GM23338 (cell line): ENCODE measurements around the gene KCNAB2. TPM values are rescaled to one million over a fixed set of nuclear protein-coding genes. Genes with fewer than 3 reads are reported as not detected.

Source experiments
- ATAC-seq: fragments of 200-7000 bp; cut with Tn5 transposase; 3 replicates; pipeline ENCODE4 v1.9.1; 2020
- DNase-seq: peaks from one replicate; pipeline ENCODE4 v3.0.0-alpha.2; 2015; ENCODE audit warnings: low spot score
- H2AFZ ChIP-seq: fragments of 200-600 bp; sonication (generic); 2 replicates; pipeline ENCODE4 v1.8.0; 2016; ENCODE audit warnings: antibody characterized with exemption, mild to moderate bottlenecking, moderate library complexity
- H3F3A ChIP-seq: fragments of 200-600 bp; sonication (generic); replicated peaks from 2 replicates; pipeline ENCODE4 v1.8.0; 2017; ENCODE audit warnings: antibody characterized with exemption, mixed run types, low read depth
- H3K27ac ChIP-seq: fragments of 200-600 bp; sonication (generic); 2 replicates; pipeline ENCODE4 v1.6.1; 2016; ENCODE audit warnings: low read depth
- H3K27me3 ChIP-seq: fragments of 200-600 bp; sonication (generic); 2 replicates; pipeline ENCODE4 v1.8.0; 2016; ENCODE audit warnings: mild to moderate bottlenecking, mixed run types, moderate library complexity; ENCODE audit not compliant: insufficient read depth
- H3K36me3 ChIP-seq: fragments of 200-600 bp; sonication (generic); 2 replicates; pipeline ENCODE4 v1.8.0; 2016; ENCODE audit warnings: mild to moderate bottlenecking; ENCODE audit not compliant: insufficient read depth
- H3K4me1 ChIP-seq: fragments of 200-600 bp; sonication (generic); 2 replicates; pipeline ENCODE4 v1.8.0; 2016; ENCODE audit warnings: mild to moderate bottlenecking, moderate library complexity; ENCODE audit not compliant: insufficient read depth
- H3K4me2 ChIP-seq: fragments of 200-600 bp; sonication (generic); 2 replicates; pipeline ENCODE4 v1.7.1; 2017; ENCODE audit warnings: mixed run types
- H3K4me3 ChIP-seq: fragments of 200-600 bp; sonication (generic); 2 replicates; pipeline ENCODE4 v1.6.1; 2016; ENCODE audit warnings: mixed run types
- H3K79me2 ChIP-seq: fragments of 200-600 bp; sonication (generic); replicated peaks from 2 replicates; pipeline ENCODE4 v1.8.0; 2017; ENCODE audit warnings: mild to moderate bottlenecking; ENCODE audit not compliant: insufficient read depth
- H3K9me2 ChIP-seq: fragments of 200-600 bp; sonication (generic); 2 replicates; pipeline ENCODE4 v1.8.0; 2017; ENCODE audit not compliant: insufficient read depth
- H4K20me1 ChIP-seq: fragments of 200-600 bp; sonication (generic); replicated peaks from 2 replicates; pipeline ENCODE4 v1.8.0; 2017; ENCODE audit warnings: mild to moderate bottlenecking; ENCODE audit not compliant: insufficient read depth
- H3K27ac Mint-ChIP-seq: 2 replicates; pipeline ENCODE4 v1.8.0; 2020; ENCODE audit warnings: inconsistent platforms, mild to moderate bottlenecking, moderate library complexity, mixed read lengths
- H3K27me3 Mint-ChIP-seq: 3 replicates; pipeline ENCODE4 v1.8.0; 2022; ENCODE audit warnings: low read depth, mild to moderate bottlenecking, moderate library complexity, mixed read lengths, inconsistent platforms; ENCODE audit not compliant: insufficient read depth, poor library complexity
- H3K36me3 Mint-ChIP-seq: 3 replicates; pipeline ENCODE4 v1.8.0; 2021; ENCODE audit warnings: low read depth, mild to moderate bottlenecking, inconsistent platforms, moderate library complexity, mixed read lengths
- H3K4me1 Mint-ChIP-seq: 3 replicates; pipeline ENCODE4 v1.8.0; 2020; ENCODE audit warnings: mild to moderate bottlenecking, inconsistent platforms, mixed read lengths
- H3K4me3 Mint-ChIP-seq: 3 replicates; pipeline ENCODE4 v1.8.0; 2021; ENCODE audit warnings: moderate library complexity, mild to moderate bottlenecking, inconsistent platforms, mixed read lengths
- H3K9me3 Mint-ChIP-seq: 3 replicates; pipeline ENCODE4 v1.8.0; 2020; ENCODE audit warnings: moderate library complexity, mild to moderate bottlenecking, inconsistent platforms, mixed read lengths
- CREB1 ChIP-seq: fragments of 250-450 bp; sonication (Bioruptor Pico); IDR thresholded peaks from 2 replicates; pipeline ENCODE4 v1.5.0; 2020; ENCODE audit warnings: low read depth, mild to moderate bottlenecking, moderate library complexity
- CTCF ChIP-seq, 2 experiments: fragments of 200-600 bp in 1 of 2; sonication (generic) in 1 of 2; conservative IDR thresholded peaks; 2 replicates each; pipeline versions ENCODE4 v1.5.1 to v1.6.1; 2016 to 2017; ENCODE audit warnings: antibody characterized with exemption in 2 of 2, low read depth in 2 of 2, mild to moderate bottlenecking in 2 of 2, moderate library complexity in 1 of 2
- EZH2 ChIP-seq: fragments of 200-600 bp; sonication (generic); IDR thresholded peaks from one replicate; pipeline ENCODE4 v1.8.0; 2017; ENCODE audit warnings: antibody characterized with exemption, mild to moderate bottlenecking, low read depth; ENCODE audit not compliant: unreplicated experiment
- EZH2phosphoT487 ChIP-seq: fragments of 200-600 bp; sonication (generic); IDR thresholded peaks from one replicate; pipeline ENCODE4 v1.8.1; 2018; ENCODE audit warnings: antibody characterized with exemption; ENCODE audit not compliant: unreplicated experiment
- JUNB ChIP-seq: IDR thresholded peaks from one replicate; pipeline ENCODE4 v1.6.1; 2016; ENCODE audit warnings: antibody characterized with exemption; ENCODE audit not compliant: unreplicated experiment
- POLR2AphosphoS5 ChIP-seq: IDR thresholded peaks from 2 replicates; pipeline ENCODE4 v1.6.1; 2016; ENCODE audit warnings: antibody characterized with exemption, low read depth
- REST ChIP-seq: IDR thresholded peaks from one replicate; pipeline ENCODE4 v1.6.1; 2018; ENCODE audit warnings: antibody characterized with exemption; ENCODE audit not compliant: unreplicated experiment
- ZNF114 ChIP-seq: fragments of 250-450 bp; sonication (Bioruptor Pico); IDR thresholded peaks from 2 replicates; pipeline ENCODE4 v1.5.0; 2020; ENCODE audit warnings: mild to moderate bottlenecking, moderate library complexity
- polyA plus RNA-seq: library from polyadenylated mRNA; unstranded; fragments of >200 nt; fragmentation: Nextera tagmentation; extraction: Ambion mirVana; gene quantifications from 2 replicates; pipeline ENCODE4 v1.2.1, GENCODE V29; 2016
- total RNA-seq: library from RNA; depleted of rRNA; stranded (reverse); fragments of >200 nt; shearing (Covaris generic); gene quantifications from 2 replicates; pipeline ENCODE4 v1.2.3, GENCODE V29; 2014

KCNAB2 gene
- total and polyA plus RNA-seq, 2 experiments from 2014 or later = 3.0 to 3.7 TPM

- H3K9me2 ChIP-seq = no peaks in the 10 kb centered on the region
- no peak overlapping the region for H2AFZ ChIP-seq
- H3K36me3 Mint-ChIP-seq = no peaks in the 10 kb centered on the region; the same call in 2 of the 3 replicates
- peaks cover 2% of the 10 kb centered on the region; the same call in 1 of the 3 replicates for H3K4me1 Mint-ChIP-seq
- no peaks in the 10 kb centered on the region for H3K4me1 ChIP-seq
- H3K9me3 Mint-ChIP-seq = no peaks in the 10 kb centered on the region
- H3K79me2 ChIP-seq = no peaks in the 10 kb centered on the region
- H3K4me2 ChIP-seq = no peak overlapping the region
- H3K27me3 ChIP-seq = no peaks in the 10 kb centered on the region
- H3K36me3 ChIP-seq = no peaks in the 10 kb centered on the region
- ATAC-seq = no peak
- no peak overlapping the region for H3K4me3 ChIP-seq
- TF ChIP-seq ZNF114 (CRISPR knock-in tag) (no peak), CTCF (conservative IDR thresholded peaks at IDR 0.05; ENCODE audit: low read depth in 2 of 2) (peak; percentile 8 to 24; a peak in 3 of 4 replicates)
- no peaks in the 10 kb centered on the region for H4K20me1 ChIP-seq
- no peaks in the 10 kb centered on the region for H3F3A ChIP-seq
- H3K27ac ChIP-seq = no peak overlapping the region
- no peak overlapping the region for H3K4me3 Mint-ChIP-seq
- H3K27ac Mint-ChIP-seq = no peak overlapping the region
- no peak for DNase-seq
- peaks cover 8% of the 10 kb centered on the region for H3K27me3 Mint-ChIP-seq
These were observed 60.1 kb downstream of the KCNAB2 start for GRCh38 chr1:6105763-6106162.

GRCh38 chr1:6106321-6106731 is 60.6 kb downstream of the KCNAB2 start:
- H3K36me3 Mint-ChIP-seq = no peaks in the 10 kb centered on the region; the same call in 2 of the 3 replicates
- Histone ChIP-seq H2AFZ (no peak overlapping the region), H4K20me1 (no peaks in the 10 kb centered on the region), H3K4me2 (no peak overlapping the region), H3F3A (no peaks in the 10 kb centered on the region), H3K27ac (no peak overlapping the region), H3K4me3 (no peak overlapping the region), H3K4me1 (no peaks in the 10 kb centered on the region), H3K79me2 (no peaks in the 10 kb centered on the region), H3K9me2 (no peaks in the 10 kb centered on the region), H3K36me3 (no peaks in the 10 kb centered on the region), H3K27me3 (no peaks in the 10 kb centered on the region)
- H3K27ac Mint-ChIP-seq = no peak overlapping the region
- no peak overlapping the region for H3K4me3 Mint-ChIP-seq
- DNase-seq (no peak), ATAC-seq (no peak)
- peaks cover 8% of the 10 kb centered on the region for H3K27me3 Mint-ChIP-seq
- peaks cover 2% of the 10 kb centered on the region; the same call in 1 of the 3 replicates for H3K4me1 Mint-ChIP-seq
- H3K9me3 Mint-ChIP-seq = no peaks in the 10 kb centered on the region
- TF ChIP-seq EZH2 (no peak), CTCF (conservative IDR thresholded peaks at IDR 0.05; ENCODE audit: low read depth in 2 of 2) (peak in 1 of 2 experiments; percentile 21; a peak in 1 of 4 replicates), EZH2phosphoT487 (no peak), POLR2AphosphoS5 (no peak)

- Mint-ChIP-seq H3K9me3 (no peaks in the 10 kb centered on the region), H3K4me3 (no peak overlapping the region), H3K27ac (no peak overlapping the region), H3K4me1 (peaks cover 2% of the 10 kb centered on the region; the same call in 1 of the 3 replicates), H3K36me3 (no peaks in the 10 kb centered on the region; the same call in 2 of the 3 replicates), H3K27me3 (peaks cover 8% of the 10 kb centered on the region)
- H3K4me1 ChIP-seq = no peaks in the 10 kb centered on the region
- ATAC-seq (no peak), DNase-seq (no peak)
- no peaks in the 10 kb centered on the region for H3K27me3 ChIP-seq
- no peak overlapping the region for H3K27ac ChIP-seq
- no peaks in the 10 kb centered on the region for H4K20me1 ChIP-seq
- no peak overlapping the region for H2AFZ ChIP-seq
- H3F3A ChIP-seq = no peaks in the 10 kb centered on the region
- no peak overlapping the region for H3K4me3 ChIP-seq
- no peaks in the 10 kb centered on the region for H3K9me2 ChIP-seq
- H3K79me2 ChIP-seq = no peaks in the 10 kb centered on the region
- no peak overlapping the region for H3K4me2 ChIP-seq
- H3K36me3 ChIP-seq = no peaks in the 10 kb centered on the region
- TF ChIP-seq CTCF (conservative IDR thresholded peaks at IDR 0.05; ENCODE audit: low read depth in 2 of 2) = no peak
- no peak for TF ChIP-seq POLR2AphosphoS5
- no peak for TF ChIP-seq REST
- TF ChIP-seq JUNB = no peak
- TF ChIP-seq EZH2phosphoT487 = no peak
- TF ChIP-seq EZH2 = no peak
- TF ChIP-seq CREB1 (CRISPR knock-in tag) = no peak
These were observed 61.3 kb downstream of the KCNAB2 start for GRCh38 chr1:6106977-6107376.
